Bronchial epithelial cell (primary cell): ENCODE results near the gene ARHGAP19. TPM values are rescaled to one million over a fixed set of nuclear protein-coding genes. Genes with fewer than 3 reads are reported as not detected.

Source experiments
- DNase-seq: peaks from one replicate; pipeline ENCODE4 v3.0.0-alpha.2; 2010; ENCODE audit warnings: low read depth
- FAIRE-seq: peaks from 2 replicates; lab custom pipeline; 2011; peaks lifted over from hg19 to GRCh38; lab: Jason Lieb, UNC
- H3K27me3 ChIP-seq: 2 replicates; pipeline ENCODE4 v1.5.1; 2011; ENCODE audit warnings: low read length; ENCODE audit not compliant: control insufficient read depth, insufficient read depth
- H3K36me3 ChIP-seq: 2 replicates; pipeline ENCODE4 v1.5.1; 2011; ENCODE audit warnings: low read length; ENCODE audit not compliant: control insufficient read depth, insufficient read depth
- H3K4me3 ChIP-seq: 2 replicates; pipeline ENCODE4 v1.5.1; 2011; ENCODE audit warnings: mild to moderate bottlenecking, low read depth, low read length, control low read depth
- CTCF ChIP-seq: IDR thresholded peaks from 2 replicates; pipeline ENCODE4 v1.5.1; 2011; ENCODE audit warnings: mild to moderate bottlenecking, moderate library complexity, low read length, control low read depth, inconsistent platforms; ENCODE audit not compliant: insufficient read depth, severe bottlenecking
- total RNA-seq: library from RNA; depleted of rRNA; stranded (reverse); fragments of >200 nt; gene quantifications from 2 replicates; pipeline ENCODE4 v1.2.1, GENCODE V29; 2014

ARHGAP19 gene
- total RNA-seq, 1 donor from 2014 or later = 4.7 TPM

GRCh38 chr10:97197030-97197500 is 95.4 kb downstream of the ARHGAP19 start:
- Histone ChIP-seq H3K36me3 (no peaks in the 10 kb centered on the region), H3K27me3 (peaks cover 7% of the 10 kb centered on the region), H3K4me3 (no peak overlapping the region)
- DNase-seq = peak; percentile 15
- TF ChIP-seq CTCF = no peak
- no peak for FAIRE-seq

- FAIRE-seq = no peak
- peak; percentile 48 for DNase-seq
- Histone ChIP-seq H3K4me3 (peak overlapping the region; percentile 33), H3K36me3 (no peaks in the 10 kb centered on the region), H3K27me3 (peaks cover 7% of the 10 kb centered on the region)
- peak; percentile 78 for TF ChIP-seq CTCF
These were observed 96.0 kb downstream of the ARHGAP19 start for GRCh38 chr10:97196223-97197029.

GRCh38 chr10:97195706-97196222 is 96.7 kb downstream of the ARHGAP19 start:
- TF ChIP-seq CTCF = no peak
- H3K27me3 ChIP-seq = peaks cover 7% of the 10 kb centered on the region
- H3K4me3 ChIP-seq = peak overlapping the region; percentile 33
- no peak for DNase-seq
- H3K36me3 ChIP-seq = no peaks in the 10 kb centered on the region
- peak; percentile 52 for FAIRE-seq

GRCh38 chr10:97192952-97193435 is 99.4 kb downstream of the ARHGAP19 start:
- Histone ChIP-seq H3K36me3 (no peaks in the 10 kb centered on the region), H3K4me3 (no peak overlapping the region), H3K27me3 (peaks cover 9% of the 10 kb centered on the region)
- DNase-seq = no peak
- no peak for TF ChIP-seq CTCF
- no peak for FAIRE-seq

GRCh38 chr10:97190450-97190849 is 102.0 kb downstream of the ARHGAP19 start:
- DNase-seq = no peak
- H3K36me3 ChIP-seq = no peaks in the 10 kb centered on the region
- no peak for FAIRE-seq
- no peak for TF ChIP-seq CTCF
- peaks cover 23% of the 10 kb centered on the region for H3K27me3 ChIP-seq
- H3K4me3 ChIP-seq = no peak overlapping the region
